GM12801 (cell line): Measurements from ENCODE around the gene REEP6.

Source experiments
- TF ChIP-seq, protein P1 (sequence below): IDR thresholded peaks from one replicate; pipeline ENCODE4 v1.5.1; 2011; ENCODE audit warnings: control low read depth; ENCODE audit not compliant: insufficient read length; ENCODE audit errors: extremely low read depth

The REEP6 gene

DNA sequence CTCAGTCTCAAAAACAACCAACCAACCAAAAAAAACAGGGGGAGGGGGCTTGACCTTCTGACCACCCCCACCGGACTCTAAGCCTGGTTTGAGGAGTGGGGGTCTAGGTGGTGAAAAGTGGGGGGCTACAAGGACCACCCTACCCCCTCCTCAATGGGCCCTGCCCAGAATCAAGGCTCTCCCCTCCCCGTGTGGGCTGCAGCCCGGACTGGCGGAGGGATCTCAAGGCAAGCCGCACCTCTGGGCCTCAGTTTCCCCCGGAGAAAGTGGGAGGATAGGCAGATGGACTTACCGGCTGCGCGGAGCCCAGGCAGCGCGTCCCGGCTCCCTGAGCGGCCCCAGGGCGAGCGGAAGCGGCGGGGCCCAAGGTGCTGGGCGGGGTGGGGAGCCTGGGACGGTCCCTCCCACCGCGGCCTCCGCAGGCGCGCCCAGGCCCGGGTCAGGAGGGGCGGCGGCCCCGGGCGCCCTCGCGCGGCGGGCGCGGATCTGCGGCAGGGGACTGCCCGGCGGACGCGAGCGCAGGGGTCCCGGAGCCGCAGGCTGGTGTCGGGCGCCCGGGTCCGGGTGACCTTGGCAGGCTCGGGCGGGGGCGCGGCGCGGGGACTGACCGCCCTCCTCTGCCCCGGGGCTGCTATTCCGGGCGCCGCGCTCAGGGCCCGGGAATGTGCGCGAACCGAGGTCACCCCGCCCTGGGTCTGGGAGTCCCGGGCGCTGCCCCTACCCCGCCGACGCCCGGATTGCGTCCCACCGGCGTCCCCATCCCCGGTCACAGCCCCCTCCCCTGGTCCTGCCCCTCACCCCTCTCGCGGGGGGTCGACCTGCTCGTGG lies 21.9 kb downstream of the REEP6 start, which contains the start of gene ADAMTSL5:
ADAMTSL5 (minus strand) TSS at position 349 of the 828 bp plus-strand sequence. CDS start 2,076 bp downstream, outside the sequence.
- TF ChIP-seq, protein P1, sequence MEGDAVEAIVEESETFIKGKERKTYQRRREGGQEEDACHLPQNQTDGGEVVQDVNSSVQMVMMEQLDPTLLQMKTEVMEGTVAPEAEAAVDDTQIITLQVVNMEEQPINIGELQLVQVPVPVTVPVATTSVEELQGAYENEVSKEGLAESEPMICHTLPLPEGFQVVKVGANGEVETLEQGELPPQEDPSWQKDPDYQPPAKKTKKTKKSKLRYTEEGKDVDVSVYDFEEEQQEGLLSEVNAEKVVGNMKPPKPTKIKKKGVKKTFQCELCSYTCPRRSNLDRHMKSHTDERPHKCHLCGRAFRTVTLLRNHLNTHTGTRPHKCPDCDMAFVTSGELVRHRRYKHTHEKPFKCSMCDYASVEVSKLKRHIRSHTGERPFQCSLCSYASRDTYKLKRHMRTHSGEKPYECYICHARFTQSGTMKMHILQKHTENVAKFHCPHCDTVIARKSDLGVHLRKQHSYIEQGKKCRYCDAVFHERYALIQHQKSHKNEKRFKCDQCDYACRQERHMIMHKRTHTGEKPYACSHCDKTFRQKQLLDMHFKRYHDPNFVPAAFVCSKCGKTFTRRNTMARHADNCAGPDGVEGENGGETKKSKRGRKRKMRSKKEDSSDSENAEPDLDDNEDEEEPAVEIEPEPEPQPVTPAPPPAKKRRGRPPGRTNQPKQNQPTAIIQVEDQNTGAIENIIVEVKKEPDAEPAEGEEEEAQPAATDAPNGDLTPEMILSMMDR: no peak

DNA sequence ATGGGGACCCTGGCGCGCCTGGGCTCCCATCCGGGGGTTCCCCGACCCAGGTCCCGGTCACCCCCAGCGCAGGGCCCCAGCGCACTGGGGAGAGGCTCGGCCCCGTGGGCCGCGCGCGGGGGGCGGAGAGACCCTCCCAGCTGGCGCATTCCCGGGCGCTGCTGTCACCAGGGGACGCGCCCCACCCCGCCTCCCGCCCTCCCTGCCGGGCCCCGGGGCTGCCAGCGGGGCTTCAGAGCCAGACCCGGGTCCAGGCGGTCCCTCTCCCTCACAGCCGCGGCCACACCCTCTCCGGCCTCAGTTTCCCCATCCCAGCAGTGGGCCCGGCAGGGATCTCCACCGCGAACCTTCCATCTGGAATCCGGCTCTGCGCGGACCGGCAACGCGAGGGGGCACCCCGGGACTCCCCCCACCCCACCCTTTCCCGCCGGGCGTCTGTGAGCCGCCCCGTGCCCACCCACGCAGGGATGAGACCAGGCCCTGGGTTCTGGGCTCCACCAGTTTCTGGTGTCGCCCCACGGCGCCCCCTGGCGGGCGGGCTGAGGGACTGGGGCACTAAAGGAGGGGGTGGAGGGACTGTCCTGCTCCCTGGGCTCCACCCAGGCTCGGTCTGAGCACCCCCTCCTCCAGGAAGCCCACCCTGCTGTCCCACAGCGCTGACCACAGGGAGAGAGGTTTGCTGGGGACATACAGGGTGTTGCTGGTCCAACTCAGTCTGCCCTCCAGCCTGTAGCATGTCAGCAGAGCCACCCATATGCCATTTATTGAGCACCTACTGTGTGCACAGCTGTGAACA lies 22.7 kb downstream of the REEP6 start:
- TF ChIP-seq, protein P1: no peak

DNA sequence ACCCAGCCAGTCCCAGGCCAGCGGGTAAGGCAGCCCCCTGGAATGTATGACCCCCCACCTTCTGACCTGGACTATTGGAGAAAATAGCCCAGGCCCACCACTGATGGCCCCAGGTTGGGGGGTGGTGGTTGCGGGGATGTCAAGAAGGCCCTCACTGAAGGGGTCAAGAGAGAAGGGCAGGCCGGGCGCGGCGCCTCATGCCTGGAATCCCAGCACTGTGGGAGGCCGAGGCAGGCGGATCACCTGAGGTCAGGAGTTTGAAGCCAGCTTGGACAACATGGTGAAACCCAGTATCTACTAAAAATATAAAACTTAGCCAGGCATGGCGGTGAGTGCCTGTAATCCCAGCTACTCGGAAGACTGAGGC lies 23.3 kb downstream of the REEP6 start:
- TF ChIP-seq, protein P1: no peak

DNA sequence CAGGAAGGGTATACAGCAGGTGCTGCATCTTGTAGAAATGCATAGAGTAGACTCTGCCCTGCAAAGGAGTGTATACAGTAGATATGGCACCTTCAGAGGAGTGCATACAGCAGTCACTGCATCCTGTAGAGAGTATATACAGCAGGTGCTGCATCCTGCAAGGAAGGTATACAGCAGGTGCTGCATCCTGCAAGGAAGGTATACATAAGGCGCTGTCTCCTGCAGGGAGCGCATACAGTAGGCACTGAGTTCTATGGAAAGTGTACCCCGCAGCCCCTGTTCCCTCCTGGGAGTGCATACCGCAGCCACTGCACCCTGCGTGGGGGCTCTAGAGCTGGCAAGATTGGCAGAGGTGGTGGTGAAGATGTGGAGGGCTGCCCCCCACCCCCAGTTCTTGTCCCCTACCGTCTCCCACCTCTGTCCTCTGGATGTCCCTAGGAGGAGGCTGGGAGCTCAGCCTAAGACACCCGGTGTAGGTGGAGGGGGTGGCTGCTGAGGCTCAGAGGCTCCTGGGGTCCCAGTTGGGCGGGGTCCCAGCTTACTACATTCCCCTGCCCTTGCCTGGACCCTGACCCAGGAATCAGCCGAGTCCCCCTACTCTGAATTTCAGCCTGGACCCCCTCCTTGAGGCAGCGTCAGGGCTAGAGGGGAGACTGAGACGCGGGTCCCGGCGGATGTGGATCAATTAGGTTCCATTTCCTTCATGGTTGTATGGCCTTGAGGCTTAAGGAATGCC lies 24.2 kb downstream of the REEP6 start:
- TF ChIP-seq, protein P1: no peak

DNA sequence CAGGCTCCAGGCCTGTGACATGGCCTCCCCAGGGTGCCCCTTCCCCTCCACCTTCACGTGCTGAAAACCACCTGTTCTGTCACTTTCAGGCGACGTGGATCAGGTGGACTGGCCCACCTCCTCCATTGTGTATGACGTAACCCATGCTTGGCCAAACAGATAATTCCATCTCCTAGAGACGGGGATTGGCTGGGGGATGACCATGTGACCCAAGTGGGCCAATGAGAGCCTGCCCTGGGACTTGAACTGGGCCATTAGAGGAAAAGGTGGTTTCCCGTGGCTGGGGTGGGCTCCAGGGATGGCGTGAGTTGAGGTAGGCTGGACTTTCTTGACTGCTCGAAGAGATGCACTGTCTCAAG lies 25.4 kb downstream of the REEP6 start:
- TF ChIP-seq, protein P1: no peak

DNA sequence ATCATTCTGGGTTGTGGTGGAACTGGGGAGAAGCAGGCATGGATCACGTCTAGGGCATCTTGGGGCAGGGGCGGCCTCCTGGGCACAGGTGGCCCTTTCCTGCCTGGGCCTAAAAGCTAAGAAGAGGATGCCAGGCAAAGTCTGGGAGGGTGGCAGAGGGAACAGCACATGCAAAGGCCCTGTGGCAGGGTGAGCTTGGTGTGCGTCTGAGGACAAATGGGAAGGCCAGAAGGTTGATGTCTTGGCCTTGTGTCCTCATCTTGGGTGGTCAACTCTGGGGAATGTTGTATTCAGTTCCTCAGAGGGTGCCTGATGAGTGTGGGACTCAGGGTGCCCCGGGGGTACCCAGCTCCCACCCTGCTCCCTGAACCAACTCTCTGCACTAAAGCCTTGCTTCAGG lies 27.5 kb downstream of the REEP6 start:
- TF ChIP-seq, protein P1: no peak
